Measurements from ENCODE around the gene RPS5. TPM values are rescaled to one million over a fixed set of nuclear protein-coding genes. Genes with fewer than 3 reads are reported as not detected.
A peak's percentile ranks its signal among the peaks of the same experiment; 100 is the strongest.
"Not testable (repeated sequence)": the region's sequence is repeated elsewhere in the genome, so short reads cannot be mapped to it uniquely, and the experiment has no call there.

Gene RPS5
- 3,518 and 4,823 TPM in 2 replicates for total RNA-seq

- Histone ChIP-seq H3K27me3 (ENCODE audit: control insufficient read depth, insufficient read depth, low read length) (no peaks in the 10 kb centered on the region), H3K4me3 (ENCODE audit: low read depth, low read length) (peak within 1 kb of the TSS; percentile 59), H3K36me3 (ENCODE audit: control insufficient read depth, insufficient read depth, low read length) (peaks cover 12% of the 10 kb centered on the region)
- DNase-seq (ENCODE audit: low read depth) (peak; percentile 97), FAIRE-seq (peak; percentile 89)
- TF ChIP-seq, protein P1, sequence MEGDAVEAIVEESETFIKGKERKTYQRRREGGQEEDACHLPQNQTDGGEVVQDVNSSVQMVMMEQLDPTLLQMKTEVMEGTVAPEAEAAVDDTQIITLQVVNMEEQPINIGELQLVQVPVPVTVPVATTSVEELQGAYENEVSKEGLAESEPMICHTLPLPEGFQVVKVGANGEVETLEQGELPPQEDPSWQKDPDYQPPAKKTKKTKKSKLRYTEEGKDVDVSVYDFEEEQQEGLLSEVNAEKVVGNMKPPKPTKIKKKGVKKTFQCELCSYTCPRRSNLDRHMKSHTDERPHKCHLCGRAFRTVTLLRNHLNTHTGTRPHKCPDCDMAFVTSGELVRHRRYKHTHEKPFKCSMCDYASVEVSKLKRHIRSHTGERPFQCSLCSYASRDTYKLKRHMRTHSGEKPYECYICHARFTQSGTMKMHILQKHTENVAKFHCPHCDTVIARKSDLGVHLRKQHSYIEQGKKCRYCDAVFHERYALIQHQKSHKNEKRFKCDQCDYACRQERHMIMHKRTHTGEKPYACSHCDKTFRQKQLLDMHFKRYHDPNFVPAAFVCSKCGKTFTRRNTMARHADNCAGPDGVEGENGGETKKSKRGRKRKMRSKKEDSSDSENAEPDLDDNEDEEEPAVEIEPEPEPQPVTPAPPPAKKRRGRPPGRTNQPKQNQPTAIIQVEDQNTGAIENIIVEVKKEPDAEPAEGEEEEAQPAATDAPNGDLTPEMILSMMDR (IDR thresholded peaks at IDR 0.05; ENCODE audit: insufficient read depth, low read length, severe bottlenecking), result no peak
Measured at GRCh38 chr19:58386576-58387337, at the start of gene RPS5. TSS of gene RPS5 (plus strand) at chr19:58387269. CDS start at chr19:58388138, 869 bp downstream.

DNA sequence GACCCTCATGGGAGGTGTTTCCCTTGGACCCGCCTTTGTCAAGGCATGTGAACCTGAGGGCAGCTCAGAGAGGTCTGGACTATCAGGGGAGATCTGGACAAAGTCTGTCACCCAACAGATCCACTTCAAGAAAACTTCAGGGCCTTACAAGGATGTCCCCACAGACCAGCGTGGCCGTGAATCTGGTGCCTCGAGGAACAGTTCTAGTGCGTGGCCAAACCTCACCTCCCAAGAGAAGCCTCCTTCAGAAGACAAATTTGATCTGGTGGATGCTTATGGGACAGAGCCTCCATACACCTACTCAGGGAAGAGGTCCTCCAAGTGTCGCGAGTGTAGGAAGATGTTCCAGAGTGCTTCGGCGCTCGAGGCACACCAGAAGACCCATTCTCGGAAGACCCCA is 48.7 kb upstream of the RPS5 start:
- no peak for FAIRE-seq
- DNase-seq (ENCODE audit: low read depth), result no peak
- no peaks in the 10 kb centered on the region for H3K27me3 ChIP-seq (ENCODE audit: control insufficient read depth, insufficient read depth, low read length)
- peaks cover 11% of the 10 kb centered on the region for H3K36me3 ChIP-seq (ENCODE audit: control insufficient read depth, insufficient read depth, low read length)
- no peak overlapping the region for H3K4me3 ChIP-seq (ENCODE audit: low read depth, low read length)
- TF ChIP-seq, protein P1 (IDR thresholded peaks at IDR 0.05; ENCODE audit: insufficient read depth, low read length, severe bottlenecking), result no peak

DNA sequence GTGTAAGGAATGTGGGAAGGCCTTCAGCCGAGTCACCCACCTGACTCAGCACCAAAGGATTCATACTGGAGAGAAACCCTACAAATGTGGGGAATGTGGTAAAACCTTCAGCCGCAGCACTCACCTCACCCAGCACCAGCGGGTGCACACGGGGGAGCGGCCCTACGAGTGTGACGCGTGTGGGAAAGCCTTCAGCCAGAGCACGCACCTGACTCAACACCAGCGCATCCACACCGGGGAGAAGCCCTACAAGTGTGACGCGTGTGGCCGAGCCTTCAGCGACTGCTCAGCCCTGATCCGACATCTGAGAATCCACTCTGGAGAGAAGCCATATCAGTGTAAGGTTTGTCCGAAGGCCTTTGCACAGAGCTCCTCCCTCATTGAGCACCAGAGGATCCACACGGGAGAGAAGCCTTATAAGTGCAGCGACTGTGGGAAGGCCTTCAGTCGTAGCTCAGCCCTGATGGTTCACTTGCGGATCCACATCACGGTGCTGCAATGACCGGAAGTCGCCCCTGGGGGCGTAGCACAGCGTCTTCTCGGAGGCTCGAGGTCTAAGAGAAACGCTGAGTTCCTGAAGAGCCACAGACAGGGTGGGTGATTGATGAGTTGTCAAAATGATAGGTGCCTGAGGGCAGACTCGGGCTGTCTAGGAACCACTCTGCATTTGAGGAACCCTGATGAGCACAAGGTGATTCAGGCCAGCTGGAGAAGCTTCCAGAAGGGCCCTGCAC is 48.1 kb upstream of the RPS5 start:
- H3K4me3 ChIP-seq (ENCODE audit: low read depth, low read length), result no peak overlapping the region
- TF ChIP-seq, protein P1 (IDR thresholded peaks at IDR 0.05; ENCODE audit: insufficient read depth, low read length, severe bottlenecking), result no peak
- DNase-seq (ENCODE audit: low read depth) (no peak), FAIRE-seq (no peak)
- no peaks in the 10 kb centered on the region for H3K27me3 ChIP-seq (ENCODE audit: control insufficient read depth, insufficient read depth, low read length)
- peaks cover 11% of the 10 kb centered on the region for H3K36me3 ChIP-seq (ENCODE audit: control insufficient read depth, insufficient read depth, low read length)

DNA sequence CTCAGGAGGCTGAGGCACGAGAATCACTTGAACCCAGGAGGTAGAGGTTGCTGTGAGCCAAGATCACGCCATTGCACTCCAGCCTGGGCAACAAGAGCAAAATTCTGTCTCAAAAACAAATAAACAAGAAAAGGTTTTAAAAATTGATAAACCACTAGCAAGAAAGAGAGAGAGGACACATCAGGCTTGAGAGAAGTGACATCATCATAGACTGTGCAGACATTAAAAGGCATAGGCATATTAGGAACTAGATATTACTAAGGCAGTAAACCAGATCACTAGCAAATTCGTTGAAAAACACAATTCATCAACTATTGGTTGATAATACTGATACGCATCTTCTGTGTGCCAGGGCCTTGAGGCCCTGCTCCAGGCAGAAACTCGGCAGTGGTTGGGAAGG is 41.5 kb upstream of the RPS5 start:
- TF ChIP-seq, protein P1 (IDR thresholded peaks at IDR 0.05; ENCODE audit: insufficient read depth, low read length, severe bottlenecking), result no peak
- peak; percentile 18 for FAIRE-seq
- Histone ChIP-seq H3K4me3 (ENCODE audit: low read depth, low read length) (no peak overlapping the region), H3K36me3 (ENCODE audit: control insufficient read depth, insufficient read depth, low read length) (no peaks in the 10 kb centered on the region), H3K27me3 (ENCODE audit: control insufficient read depth, insufficient read depth, low read length) (peaks cover 6% of the 10 kb centered on the region)
- no peak for DNase-seq (ENCODE audit: low read depth)

DNA sequence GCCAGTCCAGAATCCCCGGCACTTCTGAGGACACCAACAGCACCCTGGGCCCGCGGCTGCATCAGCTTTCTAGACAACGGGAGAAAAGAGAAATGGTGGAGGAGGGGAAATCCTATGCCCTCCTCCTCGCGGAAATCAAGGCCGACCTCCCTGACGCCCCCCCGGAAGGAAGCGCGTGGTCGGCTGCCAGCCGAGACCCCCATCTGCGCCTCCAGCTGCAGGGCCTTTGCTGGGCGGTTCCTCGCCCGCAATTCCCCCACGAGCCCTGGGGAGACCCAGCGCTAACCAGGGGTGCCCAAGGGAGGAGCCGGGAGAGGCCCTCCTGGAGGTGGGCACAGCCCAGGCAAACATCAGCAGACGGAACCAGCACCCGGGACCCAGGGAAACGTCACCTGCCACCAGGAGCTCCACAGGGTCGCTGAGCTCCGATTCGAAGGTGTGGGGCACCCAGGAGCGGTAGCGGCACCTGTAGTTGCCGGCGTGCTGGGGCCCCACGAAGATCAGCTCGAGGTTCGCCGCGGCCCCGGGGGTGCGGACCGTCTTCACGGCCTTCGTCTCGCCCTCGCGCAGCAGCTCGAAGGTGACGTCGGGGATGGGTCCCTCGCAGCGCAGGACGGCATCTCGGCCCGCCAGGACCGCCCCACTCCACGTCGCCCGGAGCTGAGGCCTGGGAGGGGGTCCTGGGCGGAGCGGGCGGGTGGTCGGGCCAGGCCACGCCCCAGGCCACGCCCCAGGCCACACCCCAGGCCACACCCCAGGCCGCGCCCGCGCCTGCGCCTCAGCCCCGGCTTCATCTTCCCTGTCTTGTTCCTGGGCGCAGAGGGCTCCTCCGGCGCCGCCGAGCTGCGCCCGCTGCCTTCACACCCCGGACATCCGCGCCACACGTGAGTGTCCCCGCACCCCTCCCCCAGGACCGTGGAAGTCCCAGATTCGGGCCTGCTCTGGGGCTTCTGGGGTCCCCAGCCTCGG is 39.8 kb upstream of the RPS5 start:
- H3K36me3 ChIP-seq (ENCODE audit: control insufficient read depth, insufficient read depth, low read length), result no peaks in the 10 kb centered on the region
- no peak for DNase-seq (ENCODE audit: low read depth)
- H3K27me3 ChIP-seq (ENCODE audit: control insufficient read depth, insufficient read depth, low read length), result peaks cover 6% of the 10 kb centered on the region
- TF ChIP-seq, protein P1 (IDR thresholded peaks at IDR 0.05; ENCODE audit: insufficient read depth, low read length, severe bottlenecking), result no peak
- H3K4me3 ChIP-seq (ENCODE audit: low read depth, low read length), result peak overlapping the region; percentile 36
- FAIRE-seq, result no peak

DNA sequence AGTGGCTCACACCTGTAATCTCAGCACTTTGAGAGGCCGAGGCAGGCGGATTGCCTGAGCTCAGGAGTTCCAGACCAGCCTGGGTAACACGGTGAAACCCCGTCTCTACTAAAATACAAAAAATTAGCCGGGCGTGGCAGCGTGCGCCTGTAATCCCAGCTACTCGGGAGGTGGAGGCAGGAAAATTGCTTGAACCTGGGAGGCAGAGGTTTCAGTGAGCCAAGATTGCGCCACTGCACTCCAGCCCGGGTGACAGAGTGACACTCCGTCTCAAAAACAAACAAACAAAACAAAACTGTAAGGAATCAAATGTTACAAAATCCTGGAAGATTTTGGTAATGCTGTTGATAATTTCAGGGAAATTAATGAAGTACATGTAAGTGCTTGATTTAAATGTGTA is 39.0 kb upstream of the RPS5 start:
- FAIRE-seq; DNase-seq (ENCODE audit: low read depth); H3K27me3 ChIP-seq (ENCODE audit: control insufficient read depth, insufficient read depth, low read length): not testable (repeated sequence)

More for the DNA sequence above, 39.0 kb upstream of the RPS5 start:
- not testable (repeated sequence) for H3K36me3 ChIP-seq (ENCODE audit: control insufficient read depth, insufficient read depth, low read length)
- H3K4me3 ChIP-seq (ENCODE audit: low read depth, low read length), result peak overlapping the region; percentile 36

Measured in bronchial epithelial cell (primary cell).